WTC11 (cell line): ENCODE results near the gene MACROD2. TPM values are rescaled to one million over a fixed set of nuclear protein-coding genes. Genes with fewer than 3 reads are reported as not detected.

ENCODE experiments used
- ATAC-seq: fragments of 200-7000 bp; cut with Tn5 transposase; 2 replicates; pipeline ENCODE4 v1.10.0; 2021; ENCODE audit warnings: mild to moderate bottlenecking, moderate library complexity
- CTCF ChIA-PET: fragments of 300-600 bp; sonication (Branson Sonifier 250); formaldehyde crosslinking; loops from one replicate; lab custom pipeline; 2021; ENCODE audit warnings: antibody characterized with exemption; lab: Charles Lee
- POLR2A ChIA-PET: fragments of 350-600 bp; sonication (Branson Sonifier 250); formaldehyde crosslinking; loops from one replicate; lab custom pipeline; 2021; ENCODE audit warnings: antibody characterized with exemption; lab: Charles Lee
- DNase-seq: peaks from one replicate; pipeline ENCODE4 v3.0.0; 2021; ENCODE audit warnings: low spot score
- H3K27ac Mint-ChIP-seq: 2 replicates; pipeline ENCODE4 v1.8.0; 2021; ENCODE audit warnings: mixed read lengths
- H3K27me3 Mint-ChIP-seq: 2 replicates; pipeline ENCODE4 v1.8.0; 2021; ENCODE audit warnings: low read depth, mild to moderate bottlenecking, moderate library complexity, mixed read lengths
- H3K36me3 Mint-ChIP-seq: 2 replicates; pipeline ENCODE4 v1.8.0; 2021; ENCODE audit warnings: mixed read lengths
- H3K4me1 Mint-ChIP-seq: 2 replicates; pipeline ENCODE4 v1.8.0; 2022; ENCODE audit warnings: mixed read lengths
- H3K4me3 Mint-ChIP-seq: 2 replicates; pipeline ENCODE4 v1.8.0; 2021; ENCODE audit warnings: mild to moderate bottlenecking, moderate library complexity, mixed read lengths
- H3K9me3 Mint-ChIP-seq: 2 replicates; pipeline ENCODE4 v1.8.0; 2021; ENCODE audit warnings: mixed read lengths
- ARID4B ChIP-seq: sonication (generic); formaldehyde crosslinking; IDR thresholded peaks from 2 replicates; pipeline ENCODE4 v1.8.0; 2023; ENCODE audit warnings: missing genetic modification reagents, mild to moderate bottlenecking, borderline replicate concordance
- CBFB ChIP-seq: sonication (generic); formaldehyde crosslinking; IDR thresholded peaks from 2 replicates; pipeline ENCODE4 v1.8.1; 2022; ENCODE audit warnings: mild to moderate bottlenecking, low read depth, missing genetic modification reagents
- CDX4 ChIP-seq: fragments of 250-450 bp; sonication (Bioruptor Pico); IDR thresholded peaks from 2 replicates; pipeline ENCODE4 v1.9.0; 2021; ENCODE audit warnings: moderate library complexity, mild to moderate bottlenecking, inconsistent platforms, borderline replicate concordance
- CREB1 ChIP-seq: sonication (generic); formaldehyde crosslinking; IDR thresholded peaks from 2 replicates; pipeline ENCODE4 v1.8.0; 2023; ENCODE audit warnings: mild to moderate bottlenecking, missing genetic modification reagents
- E2F1 ChIP-seq: sonication (generic); formaldehyde crosslinking; IDR thresholded peaks from 2 replicates; pipeline ENCODE4 v1.8.0; 2022; ENCODE audit warnings: mild to moderate bottlenecking, missing genetic modification reagents
- ESRRA ChIP-seq: sonication (generic); formaldehyde crosslinking; IDR thresholded peaks from 2 replicates; pipeline ENCODE4 v1.8.1; 2022; ENCODE audit warnings: mild to moderate bottlenecking, missing genetic modification reagents, borderline replicate concordance
- GRHL2 ChIP-seq: fragments of 250-450 bp; sonication (Bioruptor Pico); IDR thresholded peaks from 2 replicates; pipeline ENCODE4 v1.8.0; 2022; ENCODE audit warnings: mild to moderate bottlenecking, moderate library complexity; ENCODE audit not compliant: insufficient replicate concordance, severe bottlenecking
- MXD4 ChIP-seq: fragments of 250-450 bp; sonication (Bioruptor Pico); IDR thresholded peaks from 2 replicates; pipeline ENCODE4 v1.8.0; 2021; ENCODE audit warnings: mild to moderate bottlenecking, moderate library complexity, borderline replicate concordance
- MYBL2 ChIP-seq: sonication (generic); formaldehyde crosslinking; IDR thresholded peaks from 2 replicates; pipeline ENCODE4 v1.8.1; 2023; ENCODE audit warnings: mild to moderate bottlenecking, moderate library complexity, missing genetic modification reagents
- NFYB ChIP-seq: sonication (generic); formaldehyde crosslinking; conservative IDR thresholded peaks from 2 replicates; pipeline ENCODE4 v1.8.0; 2022; ENCODE audit warnings: low read depth, missing genetic modification reagents
- SP1 ChIP-seq: sonication (generic); formaldehyde crosslinking; conservative IDR thresholded peaks from 2 replicates; pipeline ENCODE4 v1.8.1; 2022; ENCODE audit warnings: missing genetic modification reagents
- TP53 ChIP-seq: sonication (generic); formaldehyde crosslinking; IDR thresholded peaks from 2 replicates; pipeline ENCODE4 v1.8.1; 2023; ENCODE audit warnings: mild to moderate bottlenecking, missing genetic modification reagents
- ZNF232 ChIP-seq: sonication (generic); formaldehyde crosslinking; IDR thresholded peaks from 2 replicates; pipeline ENCODE4 v1.8.0; 2022; ENCODE audit warnings: mild to moderate bottlenecking, missing genetic modification reagents
- ZNF396 ChIP-seq: fragments of 250-450 bp; sonication (Bioruptor Pico); IDR thresholded peaks from 2 replicates; pipeline ENCODE4 v1.8.0; 2021; ENCODE audit warnings: mild to moderate bottlenecking, moderate library complexity, borderline replicate concordance
- total RNA-seq: library from RNA; stranded (reverse); gene quantifications from 3 replicates; pipeline ENCODE4 v1.2.3, GENCODE V29; 2021
- TF ChIP-seq, protein P1 (sequence below): sonication (generic); formaldehyde crosslinking; IDR thresholded peaks from 2 replicates; pipeline ENCODE4 v1.8.0; 2022; ENCODE audit warnings: mild to moderate bottlenecking, missing genetic modification reagents
- TF ChIP-seq, protein P2 (sequence below): sonication (generic); formaldehyde crosslinking; IDR thresholded peaks from 2 replicates; pipeline ENCODE4 v1.8.1; 2022; ENCODE audit warnings: missing genetic modification reagents, borderline replicate concordance
- TF ChIP-seq, protein P3 (sequence below): sonication (generic); formaldehyde crosslinking; IDR thresholded peaks from 2 replicates; pipeline ENCODE4 v1.8.1; 2023; ENCODE audit warnings: mild to moderate bottlenecking, missing genetic modification reagents, borderline replicate concordance

The MACROD2 gene
- total RNA-seq, 1 experiment from 2014 or later, result 4.1 TPM

GRCh38 chr20:14792915-14793314 lies 797.6 kb downstream of the MACROD2 start:
- H3K36me3 Mint-ChIP-seq, result no peaks in the 10 kb centered on the region
- TF ChIP-seq ARID4B (CRISPR knock-in tag) (no peak), ZNF396 (CRISPR knock-in tag) (no peak), E2F1 (CRISPR knock-in tag) (no peak), MXD4 (no peak), CREB1 (CRISPR knock-in tag) (no peak), ZNF232 (CRISPR knock-in tag) (no peak), NFYB (CRISPR knock-in tag) (no peak)
- TF ChIP-seq, protein P1, sequence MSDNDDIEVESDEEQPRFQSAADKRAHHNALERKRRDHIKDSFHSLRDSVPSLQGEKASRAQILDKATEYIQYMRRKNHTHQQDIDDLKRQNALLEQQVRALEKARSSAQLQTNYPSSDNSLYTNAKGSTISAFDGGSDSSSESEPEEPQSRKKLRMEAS (CRISPR knock-in tag), result no peak
- TF ChIP-seq, protein P2, sequence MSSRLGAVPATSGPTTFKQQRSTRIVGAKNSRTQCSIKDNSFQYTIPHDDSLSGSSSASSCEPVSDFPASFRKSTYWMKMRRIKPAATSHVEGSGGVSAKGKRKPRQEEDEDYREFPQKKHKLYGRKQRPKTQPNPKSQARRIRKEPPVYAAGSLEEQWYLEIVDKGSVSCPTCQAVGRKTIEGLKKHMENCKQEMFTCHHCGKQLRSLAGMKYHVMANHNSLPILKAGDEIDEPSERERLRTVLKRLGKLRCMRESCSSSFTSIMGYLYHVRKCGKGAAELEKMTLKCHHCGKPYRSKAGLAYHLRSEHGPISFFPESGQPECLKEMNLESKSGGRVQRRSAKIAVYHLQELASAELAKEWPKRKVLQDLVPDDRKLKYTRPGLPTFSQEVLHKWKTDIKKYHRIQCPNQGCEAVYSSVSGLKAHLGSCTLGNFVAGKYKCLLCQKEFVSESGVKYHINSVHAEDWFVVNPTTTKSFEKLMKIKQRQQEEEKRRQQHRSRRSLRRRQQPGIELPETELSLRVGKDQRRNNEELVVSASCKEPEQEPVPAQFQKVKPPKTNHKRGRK (CRISPR knock-in tag), result no peak
- TF ChIP-seq, protein P3, sequence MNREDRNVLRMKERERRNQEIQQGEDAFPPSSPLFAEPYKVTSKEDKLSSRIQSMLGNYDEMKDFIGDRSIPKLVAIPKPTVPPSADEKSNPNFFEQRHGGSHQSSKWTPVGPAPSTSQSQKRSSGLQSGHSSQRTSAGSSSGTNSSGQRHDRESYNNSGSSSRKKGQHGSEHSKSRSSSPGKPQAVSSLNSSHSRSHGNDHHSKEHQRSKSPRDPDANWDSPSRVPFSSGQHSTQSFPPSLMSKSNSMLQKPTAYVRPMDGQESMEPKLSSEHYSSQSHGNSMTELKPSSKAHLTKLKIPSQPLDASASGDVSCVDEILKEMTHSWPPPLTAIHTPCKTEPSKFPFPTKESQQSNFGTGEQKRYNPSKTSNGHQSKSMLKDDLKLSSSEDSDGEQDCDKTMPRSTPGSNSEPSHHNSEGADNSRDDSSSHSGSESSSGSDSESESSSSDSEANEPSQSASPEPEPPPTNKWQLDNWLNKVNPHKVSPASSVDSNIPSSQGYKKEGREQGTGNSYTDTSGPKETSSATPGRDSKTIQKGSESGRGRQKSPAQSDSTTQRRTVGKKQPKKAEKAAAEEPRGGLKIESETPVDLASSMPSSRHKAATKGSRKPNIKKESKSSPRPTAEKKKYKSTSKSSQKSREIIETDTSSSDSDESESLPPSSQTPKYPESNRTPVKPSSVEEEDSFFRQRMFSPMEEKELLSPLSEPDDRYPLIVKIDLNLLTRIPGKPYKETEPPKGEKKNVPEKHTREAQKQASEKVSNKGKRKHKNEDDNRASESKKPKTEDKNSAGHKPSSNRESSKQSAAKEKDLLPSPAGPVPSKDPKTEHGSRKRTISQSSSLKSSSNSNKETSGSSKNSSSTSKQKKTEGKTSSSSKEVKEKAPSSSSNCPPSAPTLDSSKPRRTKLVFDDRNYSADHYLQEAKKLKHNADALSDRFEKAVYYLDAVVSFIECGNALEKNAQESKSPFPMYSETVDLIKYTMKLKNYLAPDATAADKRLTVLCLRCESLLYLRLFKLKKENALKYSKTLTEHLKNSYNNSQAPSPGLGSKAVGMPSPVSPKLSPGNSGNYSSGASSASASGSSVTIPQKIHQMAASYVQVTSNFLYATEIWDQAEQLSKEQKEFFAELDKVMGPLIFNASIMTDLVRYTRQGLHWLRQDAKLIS, result no peak
- TF ChIP-seq, all 79 proteins: peak for 0
- ATAC-seq, result no peak

DNA sequence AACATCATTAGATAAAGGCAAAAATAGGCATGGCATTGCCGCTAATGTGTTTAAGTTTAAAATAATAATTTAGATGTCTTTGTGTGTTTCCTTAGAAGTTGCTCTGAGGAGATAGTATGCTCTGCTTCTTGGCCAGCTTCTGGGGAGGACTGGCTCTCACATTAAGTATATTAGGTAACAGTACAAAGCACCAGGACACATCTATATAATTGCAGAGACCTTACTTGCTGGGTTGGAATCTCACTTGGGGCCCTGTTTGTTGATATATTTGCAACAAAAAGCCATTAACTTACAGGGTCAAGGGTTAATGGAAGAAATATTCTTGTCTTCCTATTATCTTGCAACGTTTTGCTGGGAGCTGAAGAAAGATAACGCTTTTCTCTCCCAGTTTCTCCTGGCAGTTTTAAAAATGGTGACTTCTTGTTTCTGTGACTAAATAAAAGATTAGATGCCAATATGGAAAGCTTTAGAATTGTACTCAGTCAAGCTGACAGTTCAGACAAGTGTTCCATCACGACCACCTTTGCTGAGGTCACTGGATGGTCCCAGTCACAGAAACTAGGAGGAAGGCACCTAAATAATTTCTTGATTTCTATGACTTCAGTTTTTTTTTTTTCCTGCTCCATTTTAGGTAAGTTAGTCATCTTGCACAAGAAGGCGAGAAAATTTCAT lies 804.4 kb downstream of the MACROD2 start:
- Mint-ChIP-seq H3K27ac (no peak overlapping the region), H3K36me3 (no peaks in the 10 kb centered on the region), H3K9me3 (no peaks in the 10 kb centered on the region), H3K27me3 (no peaks in the 10 kb centered on the region), H3K4me3 (no peak overlapping the region), H3K4me1 (peaks cover 8% of the 10 kb centered on the region)
- no peak for TF ChIP-seq SP1 (CRISPR knock-in tag)
- TF ChIP-seq GRHL2, result no peak
- TF ChIP-seq MYBL2 (CRISPR knock-in tag), result no peak
- TF ChIP-seq TP53 (CRISPR knock-in tag), result no peak
- TF ChIP-seq ESRRA (CRISPR knock-in tag), result no peak
- TF ChIP-seq CDX4 (CRISPR knock-in tag), result no peak
- TF ChIP-seq CBFB (CRISPR knock-in tag), result no peak
- CTCF ChIA-PET, result no interaction called here
- no peak for DNase-seq
- POLR2A ChIA-PET, result no interaction called here
- ATAC-seq, result no peak

More at GRCh38 chr20:14792915-14793314, 797.6 kb downstream of the MACROD2 start:
- Mint-ChIP-seq H3K27ac (no peak overlapping the region), H3K27me3 (no peaks in the 10 kb centered on the region), H3K4me1 (peaks cover 8% of the 10 kb centered on the region), H3K4me3 (no peak overlapping the region), H3K9me3 (no peaks in the 10 kb centered on the region)
- DNase-seq, result no peak
- POLR2A ChIA-PET, result interaction anchor here (0.8 kb wide), 1 partner anchor 12 kb away, joined by 3 read pairs; no protein-coding TSS in a partner anchor
- CTCF ChIA-PET, result no interaction called here
